ENCODE results near the gene ZDHHC5.
"Not testable (repeated sequence)": the region's sequence is repeated elsewhere in the genome, so short reads cannot be mapped to it uniquely, and the experiment has no call there.

The ZDHHC5 gene

DNA sequence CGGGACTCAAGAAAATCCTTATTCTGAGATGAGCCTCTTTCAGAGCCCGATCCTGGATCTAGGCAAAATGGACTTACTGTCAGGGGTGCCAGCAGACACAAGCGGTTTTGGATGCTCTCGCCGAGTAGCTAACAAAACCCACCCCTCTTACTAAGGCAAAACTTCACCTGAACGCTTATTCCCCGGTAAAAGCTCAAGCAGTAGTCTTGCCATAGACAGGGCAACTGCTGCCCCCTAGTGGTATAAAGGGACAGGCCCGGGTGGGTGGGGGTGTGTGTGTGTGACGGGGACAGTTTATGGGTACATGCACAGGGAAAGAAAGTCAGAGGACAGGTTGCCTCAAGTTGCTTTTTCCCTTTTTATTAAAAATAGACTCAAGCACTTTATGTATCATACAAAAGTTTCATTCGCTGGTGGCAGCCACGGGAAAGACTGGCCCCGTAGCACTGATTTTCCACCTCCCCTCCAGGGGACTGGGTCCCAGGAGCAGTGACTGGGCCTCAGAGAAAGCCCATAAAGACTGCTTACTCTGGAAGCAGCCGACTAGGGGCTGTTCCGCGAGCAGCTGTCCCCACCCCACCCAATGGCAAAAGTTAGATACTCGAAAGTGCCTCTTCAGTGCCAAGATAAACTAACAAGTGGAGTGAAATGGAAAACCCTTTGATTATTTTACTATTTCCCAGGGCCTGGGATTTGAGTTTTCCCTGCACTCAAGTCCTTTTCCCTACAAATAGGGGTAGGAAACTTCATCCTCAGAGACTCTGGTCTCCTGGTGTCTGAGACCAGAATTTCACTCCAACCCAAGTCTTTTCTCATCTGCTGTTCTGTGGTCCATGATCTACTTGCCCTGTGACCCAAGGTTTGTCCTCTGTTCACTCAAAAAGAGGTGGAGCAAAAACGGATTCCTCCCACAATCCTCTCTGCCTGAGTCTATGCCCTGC is 22.9 kb upstream of the ZDHHC5 start:
- peak; percentile 74 for DNase-seq (ENCODE audit: low spot score)

DNA sequence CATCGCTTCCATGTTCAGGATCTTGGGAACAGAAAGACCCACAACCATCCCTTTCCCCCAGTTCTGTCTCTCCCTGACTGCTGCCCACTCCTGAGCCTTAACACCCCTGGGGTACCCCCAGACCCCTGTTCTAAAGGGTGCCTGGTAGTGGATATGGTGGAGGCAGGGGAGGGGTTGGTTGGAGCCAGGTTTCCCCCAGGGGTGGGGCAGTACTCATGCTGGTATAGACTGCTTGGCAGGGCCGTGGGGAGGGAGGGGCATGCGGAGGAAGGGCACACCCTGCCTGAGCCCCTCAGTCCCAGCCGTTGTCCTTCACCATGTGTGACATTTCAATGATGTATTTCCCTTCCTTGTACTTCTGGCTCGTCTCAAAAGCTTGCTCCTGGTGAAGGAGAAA is 22.2 kb upstream of the ZDHHC5 start:
- DNase-seq (ENCODE audit: low spot score), result no peak

DNA sequence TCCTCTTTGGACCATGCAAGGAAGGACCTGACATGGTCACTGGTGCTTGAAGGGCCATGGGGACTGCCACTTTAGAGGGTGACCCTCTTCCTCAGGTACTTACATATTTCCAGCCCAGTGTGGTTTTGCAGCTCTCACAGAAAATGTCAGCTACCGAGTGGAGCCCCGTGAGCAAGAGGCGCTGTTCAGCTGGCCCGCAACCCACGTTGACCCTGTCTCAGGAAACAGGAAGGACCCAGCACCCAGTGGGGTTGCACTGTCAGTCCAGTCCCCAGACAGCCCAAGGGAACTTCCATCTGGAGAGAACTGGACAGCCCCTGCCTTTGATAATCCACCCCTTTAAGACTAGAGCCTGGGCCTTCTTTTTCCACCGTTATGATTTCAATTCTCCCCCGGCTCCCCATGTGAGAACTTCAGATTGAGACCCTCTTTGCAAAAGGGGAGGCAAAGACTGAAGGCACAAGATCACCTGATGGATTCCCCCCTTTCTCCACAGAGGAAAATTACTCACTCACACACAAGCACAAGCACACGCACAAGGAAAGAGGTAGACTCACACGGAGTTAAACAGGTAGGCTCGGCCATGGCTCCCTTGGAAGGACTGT is 21.6 kb upstream of the ZDHHC5 start:
- no peak for DNase-seq (ENCODE audit: low spot score)

DNA sequence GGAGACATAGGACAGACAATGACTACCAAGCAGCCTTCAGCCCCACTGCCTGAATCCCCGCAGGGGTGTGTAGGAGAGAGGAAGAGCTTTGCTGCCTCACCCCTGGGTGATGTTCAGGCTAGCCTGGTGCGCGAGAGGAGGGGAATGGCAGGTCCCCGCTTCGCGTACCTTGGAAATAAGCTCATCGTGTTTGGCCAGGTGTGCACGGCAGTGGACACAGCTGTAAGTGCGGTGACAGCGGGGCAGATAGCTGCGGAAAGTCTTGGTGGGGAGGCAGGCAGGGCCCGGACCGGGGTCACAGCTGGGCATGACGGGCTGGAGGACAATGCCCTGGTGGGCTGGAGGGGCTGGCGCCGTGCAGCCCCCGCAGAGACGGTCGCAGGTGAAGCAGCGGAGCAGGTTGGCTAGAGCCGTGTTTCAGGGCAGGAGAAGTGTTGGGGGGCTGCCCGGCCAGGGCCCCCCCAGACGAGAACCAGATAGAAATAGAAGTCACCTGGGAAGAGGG is 21.1 kb upstream of the ZDHHC5 start:
- no peak for DNase-seq (ENCODE audit: low spot score)

DNA sequence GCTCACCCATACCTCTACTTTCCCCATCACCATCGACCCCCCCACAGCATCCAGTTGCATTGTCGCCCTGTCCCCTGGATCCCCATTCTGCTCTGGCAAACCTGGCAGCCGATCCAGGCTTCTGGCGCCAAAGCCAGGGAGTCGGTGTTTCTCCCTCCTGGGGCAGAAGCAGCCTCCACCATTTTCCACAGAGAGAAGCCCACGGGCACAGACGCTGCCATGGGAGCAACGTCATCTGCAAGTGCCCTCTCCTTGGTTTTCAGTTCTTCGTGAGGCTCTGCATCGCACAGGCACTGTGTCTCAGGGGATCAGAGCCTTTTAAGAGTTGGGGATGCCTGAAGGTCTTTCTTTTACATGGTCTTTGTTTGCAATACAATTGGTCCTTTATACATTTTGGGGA is 20.5 kb upstream of the ZDHHC5 start:
- DNase-seq (ENCODE audit: low spot score), result no peak

DNA sequence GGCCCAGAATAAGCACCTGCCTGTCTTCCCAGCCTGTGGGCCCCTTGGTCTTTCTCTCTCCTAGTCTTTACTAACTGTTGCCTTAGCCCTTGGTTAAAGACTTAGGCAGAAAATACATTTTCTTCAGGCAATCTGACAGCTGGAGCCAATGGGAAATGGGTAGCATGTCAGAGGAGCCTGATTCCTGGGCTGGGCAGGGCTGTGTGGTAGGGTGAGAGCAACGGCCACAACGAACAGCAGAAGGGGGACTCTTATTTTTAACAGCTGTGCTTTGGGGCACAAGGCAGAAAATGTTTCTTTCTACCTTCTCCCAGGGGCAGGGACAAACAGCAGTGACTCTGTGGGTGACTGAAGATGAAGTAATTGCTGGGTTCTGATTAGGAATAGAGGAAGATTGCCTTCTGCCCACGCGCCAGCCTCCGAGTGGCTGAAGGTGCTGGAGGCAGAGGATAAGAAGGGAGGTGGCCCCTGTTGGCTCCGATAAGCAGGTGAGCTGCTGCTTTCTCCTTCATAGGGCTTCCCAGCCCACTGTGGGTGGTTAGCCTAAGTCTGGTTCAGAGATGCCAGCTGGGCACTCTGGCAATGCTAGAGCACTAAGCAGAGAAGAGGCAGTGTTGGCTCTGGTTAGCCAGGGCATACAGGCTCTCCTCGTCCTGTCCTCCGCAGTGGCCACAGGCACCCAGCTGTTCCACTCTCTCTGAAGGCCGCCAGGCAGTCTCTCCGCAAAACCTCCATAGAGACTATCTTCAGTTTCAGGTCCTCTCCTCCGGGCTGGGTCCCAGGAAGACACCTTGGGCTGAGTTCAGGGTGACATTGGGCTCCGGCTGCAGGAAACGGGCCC is 19.7 kb upstream of the ZDHHC5 start:
- no peak for DNase-seq (ENCODE audit: low spot score)

- no peak for DNase-seq (ENCODE audit: low spot score)
These were observed 18.8 kb upstream of the ZDHHC5 start for GRCh38 chr11:57648801-57649735.

- DNase-seq (ENCODE audit: low spot score), result peak; percentile 91
These were observed 17.8 kb upstream of the ZDHHC5 start, which contains the start of gene YPEL4 for GRCh38 chr11:57649826-57650738. Gene YPEL4 (minus strand): TSS chr11:57649912. CDS start chr11:57647107, 2,805 bp downstream.

DNA sequence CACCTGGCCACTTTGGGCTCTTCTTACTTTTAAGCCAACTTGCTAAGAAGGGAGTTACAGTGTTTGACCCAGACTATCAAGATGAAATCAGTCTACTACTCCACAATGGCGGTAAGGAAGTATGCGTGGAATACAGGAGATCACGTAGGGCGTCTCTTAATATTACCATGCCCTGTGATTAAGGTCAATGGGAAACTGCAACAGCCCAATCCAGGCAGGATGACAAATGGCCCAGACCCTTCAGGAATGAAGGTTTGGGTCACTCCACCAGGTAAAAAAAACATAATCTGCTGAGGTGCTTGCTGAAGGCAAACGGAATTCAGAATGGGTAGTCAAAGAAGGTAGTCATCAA is 17.2 kb upstream of the ZDHHC5 start:
- DNase-seq (ENCODE audit: low spot score), result no peak

DNA sequence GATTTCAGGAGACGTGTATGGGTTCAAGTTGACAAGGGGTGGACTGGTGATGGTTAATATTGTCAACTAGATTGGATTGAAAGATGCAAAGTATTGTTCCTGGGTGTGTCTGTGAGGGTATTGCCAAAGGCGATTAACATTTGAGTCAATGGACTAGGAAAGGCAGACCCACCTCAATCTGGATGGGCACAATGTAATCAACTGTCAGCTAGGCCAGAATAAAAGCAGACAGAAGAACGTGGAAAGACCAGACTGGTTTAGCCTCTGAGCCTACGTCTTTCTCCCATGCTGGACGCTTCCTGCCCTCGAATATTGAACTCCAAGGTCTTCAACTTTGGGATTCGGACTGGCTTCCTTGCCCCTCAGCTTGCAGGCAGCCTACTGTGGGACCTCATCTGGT is 16.5 kb upstream of the ZDHHC5 start:
- DNase-seq (ENCODE audit: low spot score), result no peak

- not testable (repeated sequence) for DNase-seq (ENCODE audit: low spot score)
These were observed 15.7 kb upstream of the ZDHHC5 start for GRCh38 chr11:57652230-57652629.

GRCh38 chr11:57652662-57653061 is 15.3 kb upstream of the ZDHHC5 start:
- DNase-seq (ENCODE audit: low spot score), result no peak

- DNase-seq (ENCODE audit: low spot score), result no peak
These were observed 14.8 kb upstream of the ZDHHC5 start for GRCh38 chr11:57653163-57653562.

GRCh38 chr11:57656885-57657193 is 11.1 kb upstream of the ZDHHC5 start:
- DNase-seq (ENCODE audit: low spot score), result no peak

DNA sequence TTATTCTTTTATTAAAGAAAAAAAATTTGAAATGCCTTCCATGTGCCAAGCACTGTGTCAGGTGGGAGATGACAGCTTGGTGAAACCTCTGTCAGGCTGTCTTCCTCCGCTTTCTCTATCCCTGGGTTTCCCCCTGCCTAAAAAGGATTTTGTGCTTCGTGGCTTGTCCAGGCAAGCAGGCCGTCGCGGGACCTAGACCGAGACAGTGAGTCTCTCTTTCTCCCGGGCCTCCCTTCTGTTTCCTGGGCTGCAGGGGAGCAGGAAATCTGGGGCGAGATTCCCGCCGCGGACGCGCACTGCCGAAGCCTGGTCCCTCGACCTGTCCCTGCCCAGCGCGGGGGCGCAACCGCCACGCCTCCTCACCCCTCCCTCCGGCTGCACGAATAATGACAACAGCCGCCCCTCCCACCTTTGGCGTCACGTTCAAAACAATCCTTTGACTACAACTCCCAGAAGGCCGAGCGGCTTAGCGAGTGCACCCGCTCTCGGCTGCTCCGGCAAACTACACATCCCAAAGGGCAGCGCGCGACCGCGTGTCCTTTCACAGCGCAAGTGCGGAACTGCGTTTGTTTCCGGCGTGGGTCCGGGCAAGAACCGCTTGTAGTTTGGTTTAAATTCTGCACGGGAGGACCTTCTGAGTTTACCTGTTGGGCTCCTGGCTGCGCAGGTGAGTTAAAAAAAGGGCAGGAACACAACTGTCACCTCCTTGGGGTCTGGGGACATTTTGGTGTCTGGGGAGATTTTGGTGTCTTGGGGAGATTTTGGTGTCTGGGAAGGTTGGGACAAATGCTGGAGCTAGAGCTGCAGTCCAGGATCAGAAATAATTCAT is 10.5 kb upstream of the ZDHHC5 start, which contains the start of gene CLP1:
CLP1 (plus strand) TSS at position 569 of the 829 bp plus-strand sequence. CDS start 1,715 bp downstream, outside the sequence.
- DNase-seq (ENCODE audit: low spot score), result peak; percentile 99

- no peak for DNase-seq (ENCODE audit: low spot score)
These were observed 9.9 kb upstream of the ZDHHC5 start for GRCh38 chr11:57658023-57658361.

DNA sequence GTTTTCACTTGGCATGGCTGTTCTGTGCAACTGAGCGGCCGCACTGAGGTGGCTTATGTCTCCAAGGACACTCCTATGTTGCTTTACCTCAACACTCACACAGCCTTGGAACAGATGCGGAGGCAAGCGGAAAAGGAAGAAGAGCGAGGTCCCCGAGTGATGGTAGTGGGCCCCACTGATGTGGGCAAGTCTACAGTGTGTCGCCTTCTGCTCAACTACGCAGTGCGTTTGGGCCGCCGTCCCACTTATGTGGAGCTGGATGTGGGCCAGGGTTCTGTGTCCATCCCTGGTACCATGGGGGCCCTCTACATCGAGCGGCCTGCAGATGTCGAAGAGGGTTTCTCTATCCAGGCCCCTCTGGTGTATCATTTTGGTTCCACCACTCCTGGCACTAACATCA is 8.2 kb upstream of the ZDHHC5 start:
- no peak for DNase-seq (ENCODE audit: low spot score)

- no peak for DNase-seq (ENCODE audit: low spot score)
These were observed 5.0 kb upstream of the ZDHHC5 start for GRCh38 chr11:57662893-57663292.

DNA sequence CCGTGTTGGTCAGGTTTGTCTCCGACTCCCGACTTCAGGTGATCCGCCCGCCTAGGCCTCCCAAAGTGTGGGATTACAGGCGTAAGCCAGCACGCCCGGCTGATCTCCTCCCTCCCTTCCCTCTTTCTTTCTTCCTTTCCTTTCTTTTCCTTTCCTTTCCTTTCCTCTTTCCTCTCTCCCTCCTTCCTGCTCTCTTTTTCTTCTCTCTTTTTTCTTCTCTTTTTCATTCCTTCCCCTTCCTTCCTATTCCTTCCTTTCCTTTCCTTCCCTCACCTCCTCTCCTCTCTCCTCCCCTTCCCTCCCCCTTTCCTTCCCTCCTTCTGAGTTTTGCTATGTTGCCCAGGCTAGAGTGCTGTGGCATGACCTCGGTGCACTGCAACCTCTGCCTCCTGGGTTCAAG is 3.9 kb upstream of the ZDHHC5 start:
- no peak for DNase-seq (ENCODE audit: low spot score)

All from globus pallidus (tissue), 1 donor.